MCF 10A (cell line): Measurements from ENCODE around the gene FOXC2. TPM values are rescaled to one million over a fixed set of nuclear protein-coding genes. Genes with fewer than 3 reads are reported as not detected.
A peak's percentile ranks its signal among the peaks of the same experiment; 100 is the strongest.

ENCODE experiments used
- BruUV-seq: library from RNA; stranded (reverse); fragments of 400-500 nt; replicated peaks from 2 replicates; lab custom pipeline; 2021; lab: Mats Ljungman, UMichigan
- CTCF ChIA-PET: fragments of 300-600 bp; sonication (Branson Sonifier 250); formaldehyde crosslinking; extraction: SDS; loops from one replicate; lab custom pipeline; 2021; ENCODE audit warnings: antibody characterized with exemption, inconsistent platforms; lab: Yijun Ruan, JAX
- POLR2A ChIA-PET: fragments of 300-600, 350-650 bp; sonication (Branson Sonifier 250); formaldehyde crosslinking; extraction: SDS; loops from one replicate; lab custom pipeline; 2020; ENCODE audit warnings: antibody characterized with exemption, inconsistent platforms; lab: Yijun Ruan, JAX
- DNase-seq: peaks from one replicate; pipeline ENCODE4 v3.0.0-alpha.2; 2018; ENCODE audit not compliant: unreplicated experiment
- H3K27ac Mint-ChIP-seq: one replicate; pipeline ENCODE4 v1.8.0; 2022; ENCODE audit warnings: mild to moderate bottlenecking, low read depth, mixed read lengths; ENCODE audit not compliant: unreplicated experiment
- H3K27me3 Mint-ChIP-seq: one replicate; pipeline ENCODE4 v1.8.0; 2022; ENCODE audit warnings: mixed read lengths; ENCODE audit not compliant: insufficient read depth, unreplicated experiment
- H3K36me3 Mint-ChIP-seq: one replicate; pipeline ENCODE4 v1.8.0; 2022; ENCODE audit warnings: mild to moderate bottlenecking, moderate library complexity, mixed read lengths; ENCODE audit not compliant: insufficient read depth, unreplicated experiment
- H3K4me1 Mint-ChIP-seq: one replicate; pipeline ENCODE4 v1.8.0; 2022; ENCODE audit warnings: mixed read lengths; ENCODE audit not compliant: insufficient read depth, unreplicated experiment
- H3K4me3 Mint-ChIP-seq: one replicate; pipeline ENCODE4 v1.8.0; 2022; ENCODE audit warnings: mild to moderate bottlenecking, moderate library complexity, mixed read lengths; ENCODE audit not compliant: unreplicated experiment
- H3K9me3 Mint-ChIP-seq: one replicate; pipeline ENCODE4 v1.8.0; 2022; ENCODE audit warnings: mixed read lengths; ENCODE audit not compliant: unreplicated experiment
- CTCF ChIP-seq: fragments of 200-600 bp; IDR thresholded peaks from one replicate; pipeline ENCODE4 v1.8.0; 2022; ENCODE audit warnings: antibody characterized with exemption, mild to moderate bottlenecking; ENCODE audit not compliant: unreplicated experiment
- intact Hi-C: fragments of 100-400 bp; cut with micrococcal nuclease; formaldehyde crosslinking; loops from 2 replicates; pipeline ENCODE4 v1.14.1; 2022
- total RNA-seq: library from RNA; stranded (reverse); gene quantifications from 2 replicates; pipeline ENCODE4 v1.2.3, GENCODE V29; 2022

FOXC2 gene
- total RNA-seq, 1 experiment from 2014 or later: 22.5 TPM

DNA sequence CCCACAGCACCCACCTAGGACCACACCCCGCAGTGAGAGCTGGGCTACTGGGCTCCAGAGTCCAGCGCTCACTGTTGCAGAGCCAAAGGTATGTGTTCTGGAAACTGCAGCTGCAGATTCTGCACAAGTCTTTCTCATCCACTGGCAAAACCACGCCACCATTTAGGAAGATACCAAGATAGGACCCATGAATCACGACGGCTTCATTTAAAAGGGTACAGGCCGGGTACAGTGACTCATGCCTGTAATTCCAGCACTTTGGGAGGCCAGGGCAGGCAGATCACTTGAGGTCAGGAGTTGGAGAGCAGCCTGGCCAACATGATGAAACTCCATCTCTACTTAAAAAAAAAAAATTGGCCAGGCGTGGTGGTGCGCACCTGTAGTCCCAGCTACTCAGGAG lies 37.5 kb upstream of the FOXC2 start:
- H3K4me1 Mint-ChIP-seq: no peaks in the 10 kb centered on the region
- intact Hi-C loops: no loop called here
- CTCF ChIA-PET: interaction anchor here (0.6 to 3.5 kb wide), 5 partner anchors 9 to 852 kb away, joined by 3 to 21 read pairs (median 4); no protein-coding TSS in a partner anchor

DNA sequence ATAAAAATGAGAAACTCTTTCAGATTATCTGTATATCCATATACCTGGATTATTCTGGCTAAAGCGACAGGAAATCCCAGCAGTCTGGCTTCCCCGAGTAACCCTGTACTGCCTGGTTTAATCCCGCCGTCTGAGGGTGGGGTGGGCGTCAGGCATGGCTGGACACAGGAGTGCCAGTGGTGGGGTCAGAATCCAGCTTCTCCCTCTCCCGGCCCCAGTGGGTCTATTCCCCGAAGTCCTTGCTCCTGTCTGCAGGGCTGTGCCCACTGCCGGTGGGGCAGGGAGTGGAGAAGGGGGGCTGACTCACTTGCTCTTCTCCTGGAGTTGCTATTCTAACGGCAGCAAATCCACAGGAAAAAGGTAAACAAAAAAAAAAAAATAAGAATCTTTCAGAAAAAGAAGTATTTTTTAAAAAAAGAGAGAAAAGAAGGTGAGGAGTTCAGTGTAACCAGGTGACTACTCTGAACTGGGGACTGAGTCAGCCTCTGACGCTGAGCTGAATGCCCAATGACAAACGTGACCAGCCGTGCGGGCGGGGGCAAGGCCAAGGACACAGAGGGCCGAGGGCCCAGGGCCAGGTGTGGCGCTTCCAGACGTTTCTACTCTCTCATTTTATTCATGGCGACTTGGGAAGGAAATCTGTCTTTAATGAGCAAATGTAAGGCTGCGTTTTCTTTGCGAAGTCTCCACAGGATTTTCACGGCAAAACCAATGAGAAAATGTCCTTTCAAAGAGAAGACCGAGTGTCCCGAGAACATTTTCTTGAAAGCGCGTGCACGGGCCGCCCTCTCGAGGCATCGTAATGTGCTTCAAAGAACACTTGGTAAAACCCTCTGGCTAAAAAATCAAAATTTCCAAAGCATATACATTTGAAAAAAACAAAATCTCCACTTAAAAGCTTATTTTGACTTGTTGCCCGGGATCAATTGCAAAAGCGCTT lies 36.1 kb upstream of the FOXC2 start:
- CTCF ChIA-PET: interaction anchor here (0.9 to 3.5 kb wide), 4 partner anchors 10 to 13 kb away, joined by 4 to 21 read pairs (median 10); no protein-coding TSS in a partner anchor
- Mint-ChIP-seq H3K27me3 (peaks cover 14% of the 10 kb centered on the region), H3K27ac (no peak overlapping the region), H3K36me3 (peaks cover 5% of the 10 kb centered on the region), H3K4me3 (no peak overlapping the region), H3K4me1 (no peaks in the 10 kb centered on the region), H3K9me3 (no peaks in the 10 kb centered on the region)
- TF ChIP-seq CTCF: no peak
- BruUV-seq: no TSS peak
- DNase-seq: no peak
- POLR2A ChIA-PET: no interaction called here
- intact Hi-C loops: no loop called here

More for the DNA sequence above, 37.5 kb upstream of the FOXC2 start:
- no TSS peak for BruUV-seq
- Mint-ChIP-seq H3K4me3 (no peak overlapping the region), H3K27me3 (peaks cover 21% of the 10 kb centered on the region), H3K36me3 (no peaks in the 10 kb centered on the region), H3K9me3 (no peaks in the 10 kb centered on the region), H3K27ac (no peak overlapping the region)
- no peak for TF ChIP-seq CTCF
- POLR2A ChIA-PET: interaction anchor here (0.7 kb wide), 1 partner anchor 520 kb away, joined by 5 read pairs; no protein-coding TSS in a partner anchor
- peak; percentile 47 for DNase-seq

GRCh38 chr16:86531191-86531545 lies 35.5 kb upstream of the FOXC2 start:
- Mint-ChIP-seq H3K27ac (no peak overlapping the region), H3K36me3 (peaks cover 5% of the 10 kb centered on the region), H3K4me1 (no peaks in the 10 kb centered on the region), H3K27me3 (peaks cover 8% of the 10 kb centered on the region), H3K9me3 (no peaks in the 10 kb centered on the region), H3K4me3 (no peak overlapping the region)
- intact Hi-C loops: no loop called here
- no peak for DNase-seq
- BruUV-seq: no TSS peak
- TF ChIP-seq CTCF: no peak
- ChIA-PET CTCF (interaction anchor here (0.6 to 0.9 kb wide), 2 partner anchors 11 to 748 kb away, joined by 3 to 10 read pairs; no protein-coding TSS in a partner anchor), POLR2A (no interaction called here)
